Neuronal stem cell (in vitro differentiated cells): ENCODE data around the gene PLSCR5.

Experiments
- DNase-seq: peaks from one replicate; pipeline ENCODE4 v3.0.0-alpha.2; 2013; ENCODE audit warnings: low spot score
- H2AFZ ChIP-seq: one replicate; pipeline ENCODE4 v1.6.1; 2013; ENCODE audit warnings: mild to moderate bottlenecking, low read length, inconsistent platforms
- H2AK5ac ChIP-seq: 2 replicates; pipeline ENCODE4 v1.6.1; 2013; ENCODE audit warnings: low read depth, mild to moderate bottlenecking, inconsistent platforms, low read length, moderate library complexity, mixed read lengths
- H2BK120ac ChIP-seq: 2 replicates; pipeline ENCODE4 v1.6.1; 2013; ENCODE audit warnings: low read depth, mild to moderate bottlenecking, inconsistent platforms, low read length, moderate library complexity, mixed read lengths
- H2BK12ac ChIP-seq: one replicate; pipeline ENCODE4 v1.6.1; 2013; ENCODE audit warnings: low read length, inconsistent platforms
- H2BK15ac ChIP-seq: 2 replicates; pipeline ENCODE4 v1.6.1; 2013; ENCODE audit warnings: mild to moderate bottlenecking, low read length, inconsistent platforms, mixed read lengths
- H2BK5ac ChIP-seq: one replicate; pipeline ENCODE4 v1.6.1; 2013; ENCODE audit warnings: inconsistent platforms, mild to moderate bottlenecking, low read length, moderate library complexity
- H3K14ac ChIP-seq: one replicate; pipeline ENCODE4 v1.6.1; 2013; ENCODE audit warnings: low read length, inconsistent platforms
- H3K18ac ChIP-seq: 2 replicates; pipeline ENCODE4 v1.6.1; 2013; ENCODE audit warnings: low read length, inconsistent platforms
- H3K23ac ChIP-seq: 2 replicates; pipeline ENCODE4 v1.6.1; 2013; ENCODE audit warnings: low read depth, mild to moderate bottlenecking, mixed read lengths, low read length, inconsistent platforms; ENCODE audit not compliant: poor library complexity
- H3K27ac ChIP-seq: replicated peaks from 3 replicates; pipeline ENCODE4 v1.5.1; 2013; ENCODE audit warnings: low read length, inconsistent platforms
- H3K27me3 ChIP-seq, 3 experiments: 2 replicates each; pipeline ENCODE4 v1.6.1; 2013; ENCODE audit warnings: low read length in 3 of 3, mild to moderate bottlenecking in 2 of 3, inconsistent platforms in 1 of 3, low read depth in 1 of 3, mixed read lengths in 1 of 3, moderate library complexity in 1 of 3; ENCODE audit not compliant: control insufficient read depth in 3 of 3, insufficient read depth in 3 of 3
- H3K36me3 ChIP-seq, 2 donors: replicated peaks in 1 of 2; 2 replicates each; pipeline ENCODE4 v1.6.1; 2013; ENCODE audit warnings: low read length in 2 of 2; ENCODE audit not compliant: control insufficient read depth in 2 of 2, insufficient read depth in 2 of 2
- H3K4ac ChIP-seq: 2 replicates; pipeline ENCODE4 v1.6.1; 2013; ENCODE audit warnings: inconsistent platforms, mild to moderate bottlenecking, low read length, moderate library complexity
- H3K4me1 ChIP-seq, 2 donors: 1 replicate in 1 of 2; 2 replicates in 1 of 2; pipeline ENCODE4 v1.6.1; 2013; ENCODE audit warnings: low read length in 2 of 2, low read depth in 1 of 2; ENCODE audit not compliant: control insufficient read depth in 2 of 2, insufficient read depth in 1 of 2
- H3K4me2 ChIP-seq: one replicate; pipeline ENCODE4 v1.6.1; 2013; ENCODE audit warnings: mild to moderate bottlenecking, low read length, inconsistent platforms; ENCODE audit not compliant: insufficient read depth, poor library complexity, severe bottlenecking
- H3K4me3 ChIP-seq, 2 donors: 2 replicates each; pipeline ENCODE4 v1.5.1; 2013; ENCODE audit warnings: low read length in 2 of 2, mild to moderate bottlenecking in 2 of 2, inconsistent platforms in 1 of 2, moderate library complexity in 1 of 2
- H3K79me1 ChIP-seq: one replicate; pipeline ENCODE4 v1.6.1; 2013; ENCODE audit warnings: low read depth, mild to moderate bottlenecking, inconsistent platforms, low read length, moderate library complexity
- H3K9ac ChIP-seq: one replicate; pipeline ENCODE4 v1.6.1; 2013; ENCODE audit warnings: mild to moderate bottlenecking, low read depth, low read length, inconsistent platforms; ENCODE audit not compliant: poor library complexity
- H3K9me3 ChIP-seq, 2 donors: replicated peaks in 1 of 2; 2 replicates each; pipeline versions ENCODE3 to v1.6.1; 2013; ENCODE audit warnings: low read length in 2 of 2, mild to moderate bottlenecking in 2 of 2, inconsistent platforms in 1 of 2, low read depth in 1 of 2, mixed read lengths in 1 of 2, moderate library complexity in 1 of 2; ENCODE audit not compliant: control insufficient read depth in 2 of 2, insufficient read depth in 1 of 2
- H4K8ac ChIP-seq: one replicate; pipeline ENCODE4 v1.6.1; 2013; ENCODE audit warnings: low read depth, mild to moderate bottlenecking, inconsistent platforms, low read length, moderate library complexity
- H4K91ac ChIP-seq: one replicate; pipeline ENCODE4 v1.6.1; 2013; ENCODE audit warnings: low read length, low read depth, mild to moderate bottlenecking, inconsistent platforms; ENCODE audit not compliant: poor library complexity
- WGBS, 2 donors: extraction: QIAGEN DNeasy Blood & Tissue Kit; methylation state at CpG; one replicate each; pipeline ENCODE4 v1.1.7; 2013; ENCODE audit warnings: missing lambda C conversion rate in 2 of 2, mixed read lengths in 1 of 2; ENCODE audit not compliant: insufficient read length in 2 of 2, insufficient replicate concordance in 1 of 2; ENCODE audit errors: extremely low coverage in 2 of 2; 5-methylcytosine and 5-hydroxymethylcytosine counted together

The PLSCR5 gene

DNA sequence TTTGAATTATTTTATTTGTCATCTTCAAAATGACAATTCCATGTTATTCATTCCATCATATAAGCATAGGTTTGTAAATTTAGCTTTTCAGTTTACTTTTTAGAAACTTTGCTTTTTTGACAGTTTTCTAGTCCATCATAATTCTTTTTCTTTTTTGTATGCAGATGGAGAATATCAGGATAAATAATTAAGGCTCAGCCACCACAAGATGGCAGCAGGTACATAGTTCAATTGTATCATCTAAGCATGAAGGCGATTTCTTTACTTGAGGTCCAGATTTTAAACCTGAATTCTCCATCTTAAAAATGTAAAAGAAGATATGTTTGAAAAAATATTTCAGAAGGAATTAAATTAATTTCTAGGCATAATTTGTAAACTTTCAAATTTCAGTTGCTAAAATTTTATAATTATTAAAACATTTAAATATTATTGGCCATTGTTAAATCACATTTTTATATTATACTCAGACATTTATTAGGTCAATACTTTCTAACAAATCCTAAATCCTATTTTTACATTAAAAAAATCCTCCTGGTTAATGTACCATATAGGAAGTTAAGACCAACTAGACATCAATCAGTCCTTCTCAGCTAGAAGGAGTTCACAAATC, 15.1 kb downstream of the PLSCR5 start:
- Histone ChIP-seq H2BK12ac (no peak overlapping the region), H3K4ac (no peak overlapping the region), H3K79me1 (no peaks in the 10 kb centered on the region), H2BK5ac (no peak overlapping the region), H3K4me1 (no peaks in the 10 kb centered on the region), H3K9me3 (no peaks in the 10 kb centered on the region), H3K36me3 (no peaks in the 10 kb centered on the region), H2BK15ac (no peak overlapping the region), H2AK5ac (no peak overlapping the region), H3K4me2 (no peak overlapping the region), H3K4me3 (no peak overlapping the region), H4K8ac (no peak overlapping the region), H3K18ac (no peak overlapping the region), H4K91ac (no peak overlapping the region), H2BK120ac (no peak overlapping the region), H3K27me3 (no peaks in the 10 kb centered on the region), H3K27ac (no peak overlapping the region), H3K14ac (no peak overlapping the region), H3K9ac (no peak overlapping the region), H2AFZ (no peak overlapping the region), H3K23ac (no peak overlapping the region)
- WGBS, 2 donors, result no CpG with 5 or more reads among the region's 1 CpG
- DNase-seq, result no peak

- Histone ChIP-seq H4K91ac (no peak overlapping the region), H2AFZ (no peak overlapping the region), H2BK120ac (no peak overlapping the region), H3K4me1 (no peaks in the 10 kb centered on the region), H3K23ac (no peak overlapping the region), H3K9me3 (peaks cover 0 to 11% of the 10 kb centered on the region in 2 donors), H3K4me2 (no peak overlapping the region), H2BK12ac (no peak overlapping the region), H3K27ac (no peak overlapping the region), H3K4me3 (no peak overlapping the region), H2BK5ac (no peak overlapping the region), H3K14ac (no peak overlapping the region), H3K79me1 (no peaks in the 10 kb centered on the region), H3K36me3 (no peaks in the 10 kb centered on the region), H3K27me3 (no peaks in the 10 kb centered on the region), H3K18ac (no peak overlapping the region), H3K4ac (no peak overlapping the region), H2AK5ac (no peak overlapping the region), H4K8ac (no peak overlapping the region), H2BK15ac (no peak overlapping the region), H3K9ac (no peak overlapping the region)
- no peak for DNase-seq
These were observed 20.0 kb downstream of the PLSCR5 start for GRCh38 chr3:146585156-146585555.

- H3K23ac ChIP-seq, result no peak overlapping the region
These were observed 23.1 kb downstream of the PLSCR5 start for GRCh38 chr3:146581951-146582467.

GRCh38 chr3:146581080-146581601, 24.0 kb downstream of the PLSCR5 start:
- Histone ChIP-seq H3K18ac (no peak overlapping the region), H4K8ac (no peak overlapping the region), H3K79me1 (no peaks in the 10 kb centered on the region), H3K4me1 (no peaks in the 10 kb centered on the region), H3K27ac (no peak overlapping the region), H2BK15ac (no peak overlapping the region), H3K23ac (no peak overlapping the region), H3K4me3 (no peak overlapping the region), H3K4ac (no peak overlapping the region), H3K36me3 (no peaks in the 10 kb centered on the region), H2BK12ac (no peak overlapping the region), H3K14ac (no peak overlapping the region), H3K9ac (no peak overlapping the region), H2AFZ (no peak overlapping the region), H3K4me2 (no peak overlapping the region), H2AK5ac (no peak overlapping the region), H2BK120ac (no peak overlapping the region), H2BK5ac (no peak overlapping the region), H3K9me3 (peaks cover 0 to 11% of the 10 kb centered on the region in 2 donors), H4K91ac (no peak overlapping the region), H3K27me3 (no peaks in the 10 kb centered on the region)
- WGBS, 2 donors, result no CpG with 5 or more reads among the region's 1 CpG
- DNase-seq, result no peak

More at GRCh38 chr3:146581951-146582467, 23.1 kb downstream of the PLSCR5 start:
- Histone ChIP-seq H2AFZ (peak overlapping the region; percentile 69), H2AK5ac (no peak overlapping the region), H3K4ac (no peak overlapping the region), H3K4me1 (no peaks in the 10 kb centered on the region), H3K27ac (no peak overlapping the region), H4K8ac (no peak overlapping the region), H3K14ac (no peak overlapping the region), H3K4me2 (no peak overlapping the region), H2BK5ac (no peak overlapping the region), H3K4me3 (no peak overlapping the region), H2BK120ac (no peak overlapping the region), H4K91ac (no peak overlapping the region), H3K27me3 (no peaks in the 10 kb centered on the region), H3K9me3 (peaks cover 0 to 11% of the 10 kb centered on the region in 2 donors), H3K18ac (no peak overlapping the region), H3K36me3 (no peaks in the 10 kb centered on the region), H2BK12ac (no peak overlapping the region), H2BK15ac (no peak overlapping the region), H3K79me1 (no peaks in the 10 kb centered on the region), H3K9ac (no peak overlapping the region)
- no peak for DNase-seq
